ENCODE measurements around the gene MYO10. TPM values are rescaled to one million over a fixed set of nuclear protein-coding genes. Genes with fewer than 3 reads are reported as not detected.
A peak's percentile ranks its signal among the peaks of the same experiment; 100 is the strongest.

MYO10 gene
- total and polyA plus RNA-seq, 2 donors (not counting 3 experiments of a cell fraction or from before 2014, with no cell fraction given) = 36.0 to 148 TPM

DNA sequence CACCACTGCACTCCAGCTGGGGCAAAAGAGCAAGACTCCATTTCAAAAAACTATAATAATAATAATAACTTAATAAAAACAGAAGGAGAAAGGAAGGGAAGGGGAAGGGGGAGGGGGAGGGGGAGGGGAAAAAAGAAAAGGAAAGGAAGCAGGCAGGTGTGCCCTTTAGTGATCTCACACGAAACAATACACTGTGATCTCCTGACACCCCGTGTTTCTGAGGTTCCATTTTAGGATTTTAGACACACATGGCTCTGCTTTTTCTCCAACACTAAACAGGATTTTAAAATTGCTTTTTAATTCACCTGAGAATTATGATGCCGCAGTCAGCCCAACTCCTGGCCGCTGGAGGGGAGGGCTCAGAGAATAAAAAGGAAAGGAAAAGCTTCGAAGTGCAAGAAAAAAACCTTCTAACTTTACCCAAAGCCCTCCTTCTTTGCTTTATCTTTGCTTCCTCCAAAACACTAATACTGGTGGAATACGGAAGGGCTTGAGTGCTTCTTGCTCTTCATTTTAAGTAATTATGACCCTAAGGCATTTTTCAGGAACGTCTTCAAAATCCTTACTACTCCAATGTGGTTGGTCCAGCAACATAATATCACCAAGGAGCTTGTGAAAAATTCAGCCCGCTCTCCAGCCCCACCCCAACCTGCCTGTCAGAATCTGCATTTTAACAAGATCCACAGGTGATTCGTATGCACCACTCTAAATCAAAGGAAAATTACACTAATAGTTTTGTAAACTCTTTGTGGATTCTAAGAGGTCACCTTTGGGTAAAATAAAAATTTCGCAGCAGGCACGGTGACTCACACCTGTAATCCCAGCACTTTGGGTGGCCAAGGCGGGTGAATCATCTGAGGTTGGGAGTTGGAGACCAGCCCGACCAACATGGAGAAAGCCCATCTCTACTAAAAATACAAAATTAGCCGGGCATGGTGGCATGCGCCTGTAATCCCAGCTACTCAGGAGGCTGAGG is 66.0 kb downstream of the MYO10 start:
- BruUV-seq (replicated peaks) = no TSS peak
- Histone ChIP-seq H3K4me3 (replicated peaks in 1 of 3; ENCODE audit: insufficient read depth in 1 of 3, low read depth in 1 of 3, low read length in 3 of 3) (no peak overlapping the region), H3K27ac (ENCODE audit: insufficient read depth, low read depth, low read length) (no peak overlapping the region), H3K9ac (replicated peaks; ENCODE audit: extremely low read depth, insufficient read depth, low read length) (no peak overlapping the region), H3K27me3 (ENCODE audit: control insufficient read depth in 2 of 2, insufficient read depth in 2 of 2, low read length in 2 of 2) (no peaks in the 10 kb centered on the region), H2AFZ (ENCODE audit: low read depth, low read length) (no peak overlapping the region), H3K9me1 (replicated peaks; ENCODE audit: control insufficient read depth, extremely low read depth, insufficient read depth, low read length) (no peaks in the 10 kb centered on the region), H3K36me3 (ENCODE audit: control insufficient read depth in 2 of 2, extremely low read depth in 1 of 2, insufficient read depth in 2 of 2, low read length in 2 of 2) (peaks cover 5 to 23% of the 10 kb centered on the region in 2 experiments), H4K20me1 (replicated peaks; ENCODE audit: control insufficient read depth, extremely low read depth, insufficient read depth, low read length) (peaks cover 13% of the 10 kb centered on the region), H3K9me3 (replicated peaks; ENCODE audit: control insufficient read depth, insufficient read depth, low read length) (no peaks in the 10 kb centered on the region), H3K79me2 (ENCODE audit: control insufficient read depth, insufficient read depth, low read length) (peaks cover 96% of the 10 kb centered on the region), H3K4me1 (ENCODE audit: control insufficient read depth, extremely low read depth, insufficient read depth, low read length) (no peaks in the 10 kb centered on the region), H3K4me2 (ENCODE audit: insufficient read depth, low read length) (no peak overlapping the region)
- DNase-seq (ENCODE audit: low read depth, low spot score) = no peak
- POLR2A ChIA-PET = no interaction called here
- dilution Hi-C loops (cut with MboI; ENCODE audit: extremely low pct_ligation_motif_present, low sequenced_read_pairs) (no loop called here), intact Hi-C loops (cut with micrococcal nuclease) (no loop called here)
- peak; percentile 59 for FAIRE-seq
- CTCF ChIA-PET = interaction anchor here (2.2 kb wide), 1 partner anchor 320 kb away, joined by 7 read pairs; no protein-coding TSS in a partner anchor
- TF ChIP-seq GATA2 (IDR thresholded peaks at IDR 0.05; ENCODE audit: insufficient read depth, insufficient read length, low read depth, low read length) (no peak), CTCF (IDR thresholded peaks at IDR 0.05; ENCODE audit: extremely low read depth in 1 of 2, insufficient read depth in 1 of 2, low read depth in 1 of 2, low read length in 2 of 2) (no peak), EZH2 (IDR thresholded peaks at IDR 0.05; ENCODE audit: borderline replicate concordance, low read depth, low read length, severe bottlenecking) (no peak), MYC (IDR thresholded peaks at IDR 0.05; ENCODE audit: low read depth, low read length) (no peak)
